Measurements from ENCODE around the gene RAB7A.

GRCh38 chr3:128815318-128816064 is 89.5 kb downstream of the RAB7A start:
- TF ChIP-seq POLR2AphosphoS5 (IDR thresholded peaks at IDR 0.05) (no peak), CTCF (IDR thresholded peaks at IDR 0.05) (no peak), POLR2A (IDR thresholded peaks at IDR 0.05) (no peak), EP300 (IDR thresholded peaks at IDR 0.05) (no peak)
